Nasal cavity respiratory epithelium epithelial cell of viscerocranial mucosa (primary cell): ENCODE data around the gene ENTPD8. TPM values are rescaled to one million over a fixed set of nuclear protein-coding genes. Genes with fewer than 3 reads are reported as not detected.

Experiments used
- total RNA-seq: library from RNA; depleted of rRNA; stranded (reverse); fragments of >200 nt; gene quantifications from 2 replicates; pipeline ENCODE4 v1.2.3, GENCODE V29; 2014

Gene ENTPD8, protein sequence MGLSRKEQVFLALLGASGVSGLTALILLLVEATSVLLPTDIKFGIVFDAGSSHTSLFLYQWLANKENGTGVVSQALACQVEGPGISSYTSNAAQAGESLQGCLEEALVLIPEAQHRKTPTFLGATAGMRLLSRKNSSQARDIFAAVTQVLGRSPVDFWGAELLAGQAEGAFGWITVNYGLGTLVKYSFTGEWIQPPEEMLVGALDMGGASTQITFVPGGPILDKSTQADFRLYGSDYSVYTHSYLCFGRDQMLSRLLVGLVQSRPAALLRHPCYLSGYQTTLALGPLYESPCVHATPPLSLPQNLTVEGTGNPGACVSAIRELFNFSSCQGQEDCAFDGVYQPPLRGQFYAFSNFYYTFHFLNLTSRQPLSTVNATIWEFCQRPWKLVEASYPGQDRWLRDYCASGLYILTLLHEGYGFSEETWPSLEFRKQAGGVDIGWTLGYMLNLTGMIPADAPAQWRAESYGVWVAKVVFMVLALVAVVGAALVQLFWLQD
- total RNA-seq = 0.36 TPM in 1 of 2 replicates, not detected in the other

DNA sequence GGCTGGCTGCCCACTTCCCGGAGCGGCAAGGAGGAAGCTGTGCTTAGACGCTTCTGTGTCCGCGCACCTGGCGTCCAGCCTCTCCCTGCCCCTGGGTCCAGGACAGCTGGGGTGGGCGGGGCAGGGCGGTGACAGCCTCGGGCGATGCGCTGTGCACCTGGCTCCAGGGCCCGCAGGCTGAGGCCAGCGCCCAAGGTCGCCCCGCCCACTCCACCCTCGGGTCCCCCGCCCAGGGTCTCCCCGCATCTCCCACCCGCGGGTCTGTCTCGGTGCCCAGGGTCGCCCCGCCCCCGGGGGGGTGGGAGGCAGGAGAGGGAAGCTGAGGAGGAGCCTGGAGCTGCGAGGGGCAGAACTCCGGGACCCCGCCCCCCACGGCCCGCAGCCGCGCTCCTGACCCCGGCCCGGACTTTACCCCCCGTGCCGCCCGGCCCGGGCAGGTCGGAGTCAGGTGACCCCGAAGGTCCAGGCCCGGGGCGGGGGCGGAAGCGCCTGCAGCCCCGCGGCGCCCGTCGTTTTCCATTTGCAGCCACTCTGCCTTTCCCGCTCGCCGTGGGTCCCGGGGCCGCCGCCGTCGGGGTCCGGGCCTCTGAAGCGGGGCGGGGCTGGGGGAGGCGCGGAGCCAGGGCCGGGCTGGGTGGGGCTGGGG lies at the start of gene ENTPD8:
Gene ENTPD8 (minus strand): TSS at position 69 of the 646 bp plus-strand sequence. CDS start 3,072 bp downstream, outside the sequence.

DNA sequence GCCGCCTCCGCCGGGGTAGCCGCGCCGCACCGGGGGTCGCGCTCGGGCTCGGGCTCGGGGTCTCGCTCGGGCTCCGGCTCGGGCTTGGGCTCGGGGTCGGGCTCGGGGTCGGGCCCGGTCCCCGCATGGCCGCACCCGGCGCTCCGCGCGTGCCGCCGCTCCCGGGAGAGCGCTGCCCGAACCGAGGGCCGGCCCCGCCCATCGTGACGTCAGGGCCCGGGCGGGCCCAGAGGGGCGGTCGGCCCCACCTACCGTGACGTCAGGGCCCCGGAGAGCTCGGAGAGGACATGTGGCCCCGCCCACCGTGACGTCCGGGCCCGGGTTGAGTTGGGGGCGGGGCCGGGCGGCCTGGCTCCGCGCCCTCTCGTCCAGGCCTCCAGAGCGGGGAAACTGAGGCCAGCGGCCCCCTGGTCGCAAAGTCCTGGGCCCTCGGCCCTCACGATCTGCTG lies 18.0 kb upstream of the ENTPD8 start, which contains the start of gene NSMF:
Gene NSMF (minus strand): TSS at position 183 of the 449 bp plus-strand sequence. CDS start 232 bp downstream, outside the sequence.

DNA sequence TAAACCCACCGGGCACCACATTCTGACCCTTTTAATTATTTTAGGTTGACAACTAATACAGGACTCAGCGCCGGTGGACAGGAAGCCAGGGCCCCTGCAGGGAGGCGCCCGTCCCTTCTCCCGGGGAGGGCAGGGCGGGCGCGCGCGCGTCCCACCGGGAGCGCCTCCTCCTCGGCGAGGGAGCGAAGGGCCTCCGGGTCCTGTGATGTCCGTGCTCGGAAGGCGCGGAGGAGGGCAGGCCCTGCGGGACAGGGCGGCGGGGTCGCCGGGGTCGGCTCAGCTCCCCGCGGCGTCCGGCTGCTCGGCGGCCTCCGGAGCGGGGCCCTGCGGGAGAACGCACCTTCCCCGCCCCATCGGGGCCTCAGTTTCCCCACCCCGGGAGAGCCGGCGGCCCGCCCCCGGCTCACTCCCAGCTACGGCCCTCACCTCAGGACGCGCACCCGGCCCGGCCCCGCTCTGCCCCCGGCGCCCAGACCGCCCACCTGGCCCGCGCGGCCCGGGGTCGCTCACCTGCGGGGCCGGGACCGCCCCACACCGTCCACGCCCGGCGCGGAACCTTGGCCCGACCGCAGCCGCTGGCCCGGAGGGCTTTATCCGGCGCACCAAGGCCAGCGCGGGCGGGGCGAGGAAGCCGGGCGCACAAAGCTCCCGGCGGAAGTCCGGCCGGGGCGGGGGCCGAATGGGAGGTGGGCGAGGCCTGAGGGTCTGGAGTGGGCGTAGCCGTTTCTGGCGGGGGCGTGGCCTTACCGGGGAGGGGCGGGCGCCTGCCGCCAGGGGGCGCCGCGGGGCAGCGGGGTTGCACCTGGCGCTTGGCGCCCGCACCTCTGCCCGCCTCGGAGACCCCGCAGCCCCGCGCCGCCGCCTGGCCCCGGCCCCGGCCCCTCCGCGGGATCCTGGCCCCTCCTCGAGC lies 18.3 kb downstream of the ENTPD8 start, which contains the start of the genes EXD3 and NOXA1:
Gene EXD3 (minus strand): TSS at position 559 of the 910 bp plus-strand sequence. CDS start 27,805 bp downstream, outside the sequence.
Gene NOXA1 (plus strand): TSS at position 790 of the 910 bp plus-strand sequence. CDS start 137 bp downstream, outside the sequence.

Other genes starting within 250 kb of the ENTPD8 start
- 3.6 and 4.8 TPM in 2 replicates for gene TPRN, start 240.6 kb downstream of the ENTPD8 start, total RNA-seq
- 33.0 and 38.3 TPM in 2 replicates for gene TMEM203, start 235.7 kb downstream of the ENTPD8 start, total RNA-seq
- gene NDOR1, start 235.7 kb downstream of the ENTPD8 start, total RNA-seq = 5.8 and 7.3 TPM in 2 replicates
- gene RNF208, start 219.1 kb downstream of the ENTPD8 start, total RNA-seq = 0.34 and 0.78 TPM in 2 replicates
- 1.6 and 3.8 TPM in 2 replicates for gene CYSRT1, start 216.2 kb downstream of the ENTPD8 start, total RNA-seq
- under 0.01 and 0.28 TPM in 2 replicates for gene RNF224, start 213.9 kb downstream of the ENTPD8 start, total RNA-seq
- under 0.01 TPM in 1 of 2 replicates, not detected in the other for gene SLC34A3, start 210.5 kb downstream of the ENTPD8 start, total RNA-seq
- gene TUBB4B, start 200.1 kb downstream of the ENTPD8 start, total RNA-seq = 97.1 and 124 TPM in 2 replicates
- not detected in 2 replicates for gene STPG3, start 190.1 kb downstream of the ENTPD8 start, total RNA-seq
- gene NELFB, start 186.0 kb downstream of the ENTPD8 start, total RNA-seq = 54.0 and 66.1 TPM in 2 replicates
- 14.7 and 34.9 TPM in 2 replicates for gene TOR4A, start 163.6 kb downstream of the ENTPD8 start, total RNA-seq
- 6.2 and 23.3 TPM in 2 replicates for gene NRARP, start 139.1 kb downstream of the ENTPD8 start, total RNA-seq
- 6.5 and 10.6 TPM in 2 replicates for gene EXD3, start 18.2 kb downstream of the ENTPD8 start, total RNA-seq
- 0.68 and 3.3 TPM in 2 replicates for gene NOXA1, start 18.0 kb downstream of the ENTPD8 start, total RNA-seq
- gene NSMF, start 18.0 kb upstream of the ENTPD8 start, total RNA-seq = 18.8 and 30.0 TPM in 2 replicates
- gene PNPLA7, start 109.0 kb upstream of the ENTPD8 start, total RNA-seq = under 0.01 and 0.43 TPM in 2 replicates
- 32.2 and 63.2 TPM in 2 replicates for gene MRPL41, start 110.5 kb upstream of the ENTPD8 start, total RNA-seq
- gene DPH7, start 137.6 kb upstream of the ENTPD8 start, total RNA-seq = 23.6 and 23.7 TPM in 2 replicates
- gene ZMYND19, start 149.2 kb upstream of the ENTPD8 start, total RNA-seq = 27.5 and 40.3 TPM in 2 replicates
- gene ARRDC1, start 164.3 kb upstream of the ENTPD8 start, total RNA-seq = 98.4 and 104 TPM in 2 replicates
- gene EHMT1, start 177.6 kb upstream of the ENTPD8 start, total RNA-seq = 47.2 and 82.1 TPM in 2 replicates